Mesendoderm (in vitro differentiated cells): Measurements from ENCODE around the gene PGRMC1.

Experiments
- DNase-seq: peaks from one replicate; pipeline ENCODE4 v3.0.0; 2013
- H2AK5ac ChIP-seq: 2 replicates; pipeline ENCODE4 v1.6.1; 2013; ENCODE audit warnings: low read length, inconsistent platforms
- H2BK120ac ChIP-seq: 2 replicates; pipeline ENCODE4 v1.6.1; 2013; ENCODE audit warnings: low read depth, mild to moderate bottlenecking, low read length, moderate library complexity, mixed read lengths
- H2BK15ac ChIP-seq: replicated peaks from 2 replicates; pipeline ENCODE4 v1.6.1; 2013; ENCODE audit warnings: low read depth, mild to moderate bottlenecking, moderate library complexity
- H2BK5ac ChIP-seq: 2 replicates; pipeline ENCODE4 v1.6.1; 2013; ENCODE audit warnings: low read length, inconsistent platforms
- H3K18ac ChIP-seq: 2 replicates; pipeline ENCODE4 v1.6.1; 2013; ENCODE audit warnings: mild to moderate bottlenecking, low read length, mixed read lengths
- H3K23ac ChIP-seq: one replicate; pipeline ENCODE4 v1.6.1; 2013; ENCODE audit warnings: low read length
- H3K27ac ChIP-seq: 2 replicates; pipeline ENCODE4 v1.5.1; 2013; ENCODE audit warnings: low read depth, mild to moderate bottlenecking, inconsistent platforms, low read length, moderate library complexity
- H3K27me3 ChIP-seq: 2 replicates; pipeline ENCODE4 v1.6.1; 2013; ENCODE audit warnings: low read length, control low read depth, mild to moderate bottlenecking, inconsistent platforms; ENCODE audit not compliant: insufficient read depth, poor library complexity
- H3K36me3 ChIP-seq: 2 replicates; pipeline ENCODE4 v1.6.1; 2013; ENCODE audit warnings: low read length, inconsistent platforms; ENCODE audit not compliant: control insufficient read depth, insufficient read depth
- H3K4ac ChIP-seq: one replicate; pipeline ENCODE4 v1.6.1; 2013; ENCODE audit warnings: low read depth, mild to moderate bottlenecking, low read length, moderate library complexity
- H3K4me1 ChIP-seq: 2 replicates; pipeline ENCODE4 v1.6.1; 2013; ENCODE audit warnings: low read depth, low read length, inconsistent platforms; ENCODE audit not compliant: control insufficient read depth
- H3K4me2 ChIP-seq: 2 replicates; pipeline ENCODE4 v1.6.1; 2013; ENCODE audit warnings: low read length
- H3K4me3 ChIP-seq: 2 replicates; pipeline ENCODE4 v1.5.1; 2013; ENCODE audit warnings: mild to moderate bottlenecking, low read length
- H3K56ac ChIP-seq: one replicate; pipeline ENCODE4 v1.6.1; 2013; ENCODE audit warnings: low read length
- H3K79me1 ChIP-seq: 2 replicates; pipeline ENCODE4 v1.6.1; 2013; ENCODE audit warnings: low read length, inconsistent platforms
- H3K79me2 ChIP-seq: 2 replicates; pipeline ENCODE4 v1.6.1; 2013; ENCODE audit warnings: mild to moderate bottlenecking, low read length; ENCODE audit not compliant: control insufficient read depth, insufficient read depth
- H3K9ac ChIP-seq: 2 replicates; pipeline ENCODE4 v1.6.1; 2013; ENCODE audit warnings: low read length, inconsistent platforms
- H4K5ac ChIP-seq: one replicate; pipeline ENCODE4 v1.6.1; 2013; ENCODE audit warnings: low read length
- H4K8ac ChIP-seq: one replicate; pipeline ENCODE4 v1.6.1; 2013; ENCODE audit warnings: low read depth, mild to moderate bottlenecking, control low read depth, low read length, moderate library complexity
- WGBS: extraction: QIAGEN DNeasy Blood & Tissue Kit; methylation state at CpG from one replicate; pipeline ENCODE4 v1.1.7; 2013; ENCODE audit warnings: low lambda C conversion rate, missing lambda C conversion rate; ENCODE audit not compliant: insufficient coverage; ENCODE audit errors: extremely low coverage; 5-methylcytosine and 5-hydroxymethylcytosine counted together

Gene PGRMC1

GRCh38 chrX:119236623-119237561 is 807 bp downstream of the PGRMC1 start:
- WGBS, result no CpG with 5 or more reads among the region's 58 CpGs
- H2BK15ac ChIP-seq, result no peak overlapping the region

GRCh38 chrX:119237562-119237942 is 1.5 kb downstream of the PGRMC1 start:
- peak overlapping the region; percentile 92 for H3K4me3 ChIP-seq
- no peak overlapping the region for H2BK120ac ChIP-seq
- no peak overlapping the region for H2AK5ac ChIP-seq
- H3K9ac ChIP-seq, result peak overlapping the region; percentile 94
- no CpG with 5 or more reads among the region's 6 CpGs for WGBS
- H3K56ac ChIP-seq, result peak overlapping the region; percentile 97
- H3K79me2 ChIP-seq, result peaks cover 48% of the 10 kb centered on the region
- H3K18ac ChIP-seq, result no peak overlapping the region
- no peaks in the 10 kb centered on the region for H3K27me3 ChIP-seq
- H2BK5ac ChIP-seq, result no peak overlapping the region
- no peak overlapping the region for H4K5ac ChIP-seq
- H4K8ac ChIP-seq, result no peak overlapping the region
- no peak overlapping the region for H3K27ac ChIP-seq
- DNase-seq, result peak; percentile 49
- H3K36me3 ChIP-seq, result peaks cover 1% of the 10 kb centered on the region
- no peaks in the 10 kb centered on the region for H3K4me1 ChIP-seq
- no peak overlapping the region for H3K23ac ChIP-seq
- H3K79me1 ChIP-seq, result no peaks in the 10 kb centered on the region
- H2BK15ac ChIP-seq, result no peak overlapping the region
- H3K4me2 ChIP-seq, result peak overlapping the region; percentile 68
- H3K4ac ChIP-seq, result no peak overlapping the region

More at GRCh38 chrX:119236623-119237561, 807 bp downstream of the PGRMC1 start:
- H3K79me1 ChIP-seq, result no peaks in the 10 kb centered on the region
- no peaks in the 10 kb centered on the region for H3K4me1 ChIP-seq
- H3K36me3 ChIP-seq, result no peaks in the 10 kb centered on the region
- H3K27me3 ChIP-seq, result no peaks in the 10 kb centered on the region
- peak overlapping the region; percentile 95 for H3K18ac ChIP-seq
- no peak overlapping the region for H2BK120ac ChIP-seq
- H3K9ac ChIP-seq, result peak overlapping the region; percentile 94
- H2AK5ac ChIP-seq, result no peak overlapping the region
- peak; percentile 26 for DNase-seq
- H2BK5ac ChIP-seq, result no peak overlapping the region
- no peak overlapping the region for H4K8ac ChIP-seq
- H3K4ac ChIP-seq, result peak overlapping the region; percentile 93
- peak overlapping the region; percentile 97 for H3K56ac ChIP-seq
- H3K4me3 ChIP-seq, result peak overlapping the region; percentile 92
- H3K23ac ChIP-seq, result no peak overlapping the region
- H3K27ac ChIP-seq, result peak overlapping the region; percentile 36
- peaks cover 44% of the 10 kb centered on the region for H3K79me2 ChIP-seq
- H4K5ac ChIP-seq, result no peak overlapping the region
- peak overlapping the region; percentile 68 for H3K4me2 ChIP-seq

- DNase-seq, result no peak
- H3K4ac ChIP-seq, result no peak overlapping the region
These were observed 2.5 kb downstream of the PGRMC1 start for GRCh38 chrX:119238557-119238956.

GRCh38 chrX:119240356-119240755 is 4.3 kb downstream of the PGRMC1 start:
- H3K4me1 ChIP-seq, result no peaks in the 10 kb centered on the region
- no peak overlapping the region for H3K56ac ChIP-seq
- peaks cover 50% of the 10 kb centered on the region for H3K79me2 ChIP-seq
- no peak overlapping the region for H3K4me3 ChIP-seq
- no peaks in the 10 kb centered on the region for H3K27me3 ChIP-seq
- H4K8ac ChIP-seq, result no peak overlapping the region
- H3K27ac ChIP-seq, result no peak overlapping the region
- H3K79me1 ChIP-seq, result no peaks in the 10 kb centered on the region
- no peak overlapping the region for H4K5ac ChIP-seq
- H2BK120ac ChIP-seq, result no peak overlapping the region
- H3K9ac ChIP-seq, result no peak overlapping the region
- H2BK5ac ChIP-seq, result no peak overlapping the region
- no peak overlapping the region for H2BK15ac ChIP-seq
- H3K4ac ChIP-seq, result no peak overlapping the region
- WGBS, result no CpG with 5 or more reads among the region's 3 CpGs
- H2AK5ac ChIP-seq, result no peak overlapping the region
- no peak for DNase-seq
- H3K23ac ChIP-seq, result no peak overlapping the region
- H3K4me2 ChIP-seq, result no peak overlapping the region
- H3K36me3 ChIP-seq, result peaks cover 1% of the 10 kb centered on the region
- no peak overlapping the region for H3K18ac ChIP-seq

More at GRCh38 chrX:119238557-119238956, 2.5 kb downstream of the PGRMC1 start:
- Histone ChIP-seq H3K18ac (no peak overlapping the region), H3K4me1 (no peaks in the 10 kb centered on the region), H3K23ac (no peak overlapping the region), H3K27me3 (no peaks in the 10 kb centered on the region), H3K27ac (no peak overlapping the region), H3K4me3 (no peak overlapping the region), H2AK5ac (no peak overlapping the region), H3K79me1 (no peaks in the 10 kb centered on the region), H2BK15ac (no peak overlapping the region), H3K79me2 (peaks cover 50% of the 10 kb centered on the region), H2BK120ac (no peak overlapping the region), H4K8ac (no peak overlapping the region), H3K9ac (peak overlapping the region; percentile 7), H3K56ac (no peak overlapping the region), H3K36me3 (peaks cover 1% of the 10 kb centered on the region), H2BK5ac (no peak overlapping the region), H4K5ac (no peak overlapping the region), H3K4me2 (peak overlapping the region; percentile 61)
- WGBS, result no CpG with 5 or more reads among the region's 3 CpGs

GRCh38 chrX:119247702-119248101 is 11.6 kb downstream of the PGRMC1 start:
- Histone ChIP-seq H3K18ac (no peak overlapping the region), H3K79me2 (peaks cover under 1% of the 10 kb centered on the region), H2AK5ac (no peak overlapping the region), H3K79me1 (no peaks in the 10 kb centered on the region), H3K36me3 (peaks cover 2% of the 10 kb centered on the region), H3K27ac (no peak overlapping the region), H3K4me1 (no peaks in the 10 kb centered on the region), H3K27me3 (no peaks in the 10 kb centered on the region), H4K5ac (no peak overlapping the region), H3K23ac (no peak overlapping the region), H2BK120ac (no peak overlapping the region), H3K56ac (no peak overlapping the region), H3K4ac (no peak overlapping the region), H3K4me3 (no peak overlapping the region), H4K8ac (no peak overlapping the region), H2BK5ac (no peak overlapping the region), H3K4me2 (no peak overlapping the region), H3K9ac (no peak overlapping the region), H2BK15ac (no peak overlapping the region)
- no CpG with 5 or more reads among the region's 3 CpGs for WGBS
- DNase-seq, result no peak
